Right kidney (tissue), 1 donor: Measurements from ENCODE around the gene RAB34.
A peak's percentile ranks its signal among the peaks of the same experiment; 100 is the strongest.
"Not testable (repeated sequence)": the region's sequence is repeated elsewhere in the genome, so short reads cannot be mapped to it uniquely, and the experiment has no call there.

Source experiments
- DNase-seq: peaks from one replicate; pipeline ENCODE4 v3.0.0-alpha.2; 2016

RAB34 gene

DNA sequence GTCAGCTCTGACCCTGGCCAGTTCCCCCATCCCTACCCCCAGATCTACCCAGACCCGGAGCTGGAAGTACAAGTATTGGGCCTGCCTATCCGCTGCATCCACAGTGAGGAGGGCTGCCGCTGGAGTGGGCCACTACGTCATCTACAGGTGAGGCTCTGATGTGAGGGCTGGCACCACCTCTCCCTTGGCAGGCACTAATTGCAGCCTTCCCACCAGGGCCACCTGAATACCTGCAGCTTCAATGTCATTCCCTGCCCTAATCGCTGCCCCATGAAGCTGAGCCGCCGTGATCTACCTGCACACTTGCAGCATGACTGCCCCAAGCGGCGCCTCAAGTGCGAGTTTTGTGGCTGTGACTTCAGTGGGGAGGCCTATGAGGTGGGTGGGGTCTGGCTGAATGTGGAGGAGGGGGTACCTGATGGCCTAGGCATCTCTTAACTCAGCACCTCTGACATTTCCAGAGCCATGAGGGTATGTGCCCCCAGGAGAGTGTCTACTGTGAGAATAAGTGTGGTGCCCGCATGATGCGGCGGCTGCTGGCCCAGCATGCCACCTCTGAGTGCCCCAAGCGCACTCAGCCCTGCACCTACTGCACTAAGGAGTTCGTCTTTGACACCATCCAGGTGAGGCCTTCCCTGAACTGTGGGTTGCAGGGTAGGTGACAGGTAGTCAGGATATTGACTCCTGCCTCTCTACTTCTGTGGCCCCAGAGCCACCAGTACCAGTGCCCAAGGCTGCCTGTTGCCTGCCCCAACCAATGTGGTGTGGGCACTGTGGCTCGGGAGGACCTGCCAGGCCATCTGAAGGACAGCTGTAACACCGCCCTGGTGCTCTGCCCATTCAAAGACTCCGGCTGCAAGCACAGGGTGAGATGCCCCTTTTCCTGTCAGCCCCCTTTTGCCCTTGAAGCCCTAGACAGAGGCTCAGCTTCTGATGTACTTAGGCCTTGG is 30.4 kb upstream of the RAB34 start:
- DNase-seq = no peak

DNA sequence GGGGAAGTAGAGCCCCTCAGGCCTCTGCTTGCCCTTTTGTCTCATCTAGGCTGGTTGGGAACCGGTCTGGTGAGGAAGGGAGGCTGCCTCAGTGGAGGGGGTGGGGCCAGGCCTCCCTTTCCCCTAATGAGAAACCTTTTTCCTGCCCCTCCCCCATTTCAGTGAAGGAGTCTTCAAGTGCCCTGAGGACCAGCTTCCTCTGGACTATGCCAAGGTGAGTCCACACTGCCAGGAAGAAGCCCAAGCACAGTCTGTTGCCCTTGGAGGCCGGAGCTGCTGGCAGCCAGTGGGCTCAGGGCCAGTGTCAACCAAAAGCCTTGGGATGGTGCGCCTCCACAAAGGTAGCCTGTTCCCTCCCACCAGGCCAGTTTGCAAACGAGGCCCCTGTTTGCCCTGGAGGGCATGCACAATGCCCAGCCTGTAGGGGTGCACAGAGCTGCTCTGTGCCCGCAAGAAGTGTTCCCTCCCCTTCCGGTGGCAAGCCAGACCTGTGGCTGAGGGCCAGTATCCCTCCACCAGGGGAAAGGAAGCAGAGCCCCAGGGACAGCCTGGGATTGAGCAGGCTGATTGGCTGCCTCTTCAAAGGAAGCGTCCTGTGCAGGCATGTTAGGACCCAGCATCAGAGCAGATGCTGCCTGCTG is 29.5 kb upstream of the RAB34 start:
- DNase-seq = no peak

DNA sequence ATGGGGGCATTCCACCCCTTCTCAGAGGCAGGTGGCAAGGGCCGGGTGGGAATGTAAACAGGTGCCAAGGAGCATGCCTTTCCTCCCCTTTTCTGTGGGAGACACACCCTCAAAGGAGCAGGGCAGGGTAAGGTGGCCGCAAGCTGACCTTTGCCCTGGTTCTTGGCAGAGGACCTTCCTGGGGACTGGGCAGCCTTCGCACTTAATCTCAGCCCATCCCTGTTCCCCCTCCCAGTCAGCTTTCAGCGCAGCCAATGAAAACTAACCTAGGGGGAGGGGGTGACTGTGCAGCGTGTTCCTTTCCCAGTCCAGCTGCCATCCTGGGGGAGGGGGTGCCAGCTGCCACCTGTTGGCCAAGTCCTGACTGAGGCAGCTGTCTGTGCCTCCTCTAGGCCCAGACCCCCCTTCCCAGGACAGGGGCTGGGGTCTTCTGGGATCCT is 29.0 kb upstream of the RAB34 start:
- DNase-seq = peak; percentile 54

DNA sequence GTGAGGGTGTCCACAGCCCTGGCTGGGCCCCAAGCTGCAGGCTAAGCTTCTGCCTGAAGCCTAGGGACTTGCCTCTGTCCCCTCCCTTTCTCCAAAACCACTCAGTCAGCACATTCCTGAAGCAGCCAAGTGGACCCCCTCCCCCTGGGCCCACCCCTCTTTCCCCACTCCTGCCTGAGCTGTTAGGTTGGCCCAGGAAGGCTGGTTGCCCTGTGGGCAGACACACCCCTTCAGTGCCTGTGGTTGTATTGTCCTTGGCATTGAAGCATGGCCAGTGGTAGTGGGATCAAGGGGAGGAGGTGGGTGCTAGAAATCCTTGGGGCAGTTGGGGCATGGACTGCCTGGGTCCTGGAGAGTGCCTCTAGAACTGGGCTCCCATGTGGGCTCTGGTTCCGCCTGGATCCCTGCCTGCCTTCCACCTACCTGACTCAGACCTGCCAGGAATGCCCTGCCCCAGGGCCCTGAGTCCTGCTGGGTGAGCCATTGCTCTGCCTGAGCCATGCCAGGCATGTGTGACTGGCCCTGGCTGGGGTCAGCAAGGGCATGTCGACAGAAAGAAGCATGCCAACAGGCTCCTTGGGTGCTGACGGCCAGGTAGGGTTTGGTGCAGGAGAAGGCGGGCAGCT is 28.2 kb upstream of the RAB34 start:
- peak; percentile 72 for DNase-seq

DNA sequence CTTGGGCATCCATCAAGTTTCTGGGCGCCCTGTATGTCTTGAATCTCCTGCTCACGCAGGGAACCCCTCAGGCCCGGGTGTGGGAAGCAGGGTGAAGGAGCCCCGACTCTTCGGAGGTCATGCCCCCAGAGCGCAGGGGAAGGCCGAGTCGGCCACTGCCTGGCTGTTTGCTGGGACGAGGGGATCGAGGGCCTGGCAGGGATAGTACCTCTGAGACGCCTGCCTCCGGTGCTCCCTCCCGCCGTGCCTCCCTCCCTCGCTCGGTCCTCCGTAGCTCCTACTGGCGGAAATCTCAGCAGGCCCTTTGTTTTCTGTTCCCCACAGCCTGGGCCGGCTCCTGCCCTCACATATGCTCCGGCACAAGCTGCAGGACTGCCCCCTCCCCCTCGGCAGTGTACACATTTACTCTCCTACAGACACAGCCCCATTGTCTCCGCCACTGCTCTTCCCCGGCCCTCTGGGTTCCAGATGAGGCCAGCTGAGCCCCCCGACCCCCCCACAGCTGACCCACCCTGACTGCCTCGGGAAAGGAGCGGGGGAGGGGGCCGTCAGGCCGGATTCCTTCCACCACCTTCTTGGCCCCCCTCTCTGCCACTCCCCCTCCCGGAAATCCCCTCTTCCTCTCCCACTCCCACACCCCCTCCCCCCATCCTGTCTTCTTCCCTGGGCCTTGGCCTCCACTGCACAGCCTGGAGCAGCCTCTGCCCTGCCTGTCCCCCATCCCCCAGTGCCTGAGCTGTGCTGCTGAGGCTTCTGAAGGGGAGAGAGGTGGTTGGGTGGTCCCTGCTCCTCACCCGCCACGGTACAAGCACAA is 27.5 kb upstream of the RAB34 start:
- DNase-seq = peak; percentile 76

DNA sequence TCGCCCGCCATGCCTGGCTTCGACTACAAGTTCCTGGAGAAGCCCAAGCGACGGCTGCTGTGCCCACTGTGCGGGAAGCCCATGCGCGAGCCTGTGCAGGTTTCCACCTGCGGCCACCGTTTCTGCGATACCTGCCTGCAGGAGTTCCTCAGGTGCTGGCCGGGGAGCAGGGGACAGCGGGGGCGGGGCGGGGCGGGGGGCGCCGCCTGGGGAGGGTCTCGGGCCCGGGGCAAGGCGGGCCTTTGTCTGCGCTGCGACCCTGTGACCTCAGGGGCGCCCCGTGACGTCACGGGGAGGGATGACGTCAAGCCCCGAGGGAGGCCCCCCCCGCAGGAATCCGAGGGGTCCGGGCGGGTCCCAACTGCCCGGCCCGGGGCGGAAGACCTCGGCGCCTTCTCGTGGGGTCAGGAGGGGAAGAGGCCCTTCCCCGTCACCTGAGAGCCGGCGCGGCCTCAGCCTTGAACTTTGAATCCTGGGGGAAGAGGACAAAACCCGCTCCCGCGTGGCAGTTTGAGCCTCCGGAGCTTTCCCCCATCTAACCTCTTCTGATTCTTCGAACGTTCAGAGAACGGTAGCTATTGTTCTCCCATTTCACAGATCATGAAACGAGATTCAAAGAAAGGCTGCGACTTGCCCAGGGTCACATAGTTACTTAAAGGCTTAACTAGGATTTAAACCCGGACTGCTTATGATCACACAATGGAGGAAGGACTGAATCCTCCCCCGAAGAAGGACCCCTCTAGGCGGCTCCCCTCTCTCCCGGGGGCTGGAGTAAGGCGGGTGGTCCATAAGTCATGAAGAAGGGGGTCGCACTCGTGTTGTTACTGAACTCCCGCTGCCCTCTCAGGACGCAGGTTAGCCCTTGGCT is 26.7 kb upstream of the RAB34 start:
- DNase-seq = peak; percentile 71

DNA sequence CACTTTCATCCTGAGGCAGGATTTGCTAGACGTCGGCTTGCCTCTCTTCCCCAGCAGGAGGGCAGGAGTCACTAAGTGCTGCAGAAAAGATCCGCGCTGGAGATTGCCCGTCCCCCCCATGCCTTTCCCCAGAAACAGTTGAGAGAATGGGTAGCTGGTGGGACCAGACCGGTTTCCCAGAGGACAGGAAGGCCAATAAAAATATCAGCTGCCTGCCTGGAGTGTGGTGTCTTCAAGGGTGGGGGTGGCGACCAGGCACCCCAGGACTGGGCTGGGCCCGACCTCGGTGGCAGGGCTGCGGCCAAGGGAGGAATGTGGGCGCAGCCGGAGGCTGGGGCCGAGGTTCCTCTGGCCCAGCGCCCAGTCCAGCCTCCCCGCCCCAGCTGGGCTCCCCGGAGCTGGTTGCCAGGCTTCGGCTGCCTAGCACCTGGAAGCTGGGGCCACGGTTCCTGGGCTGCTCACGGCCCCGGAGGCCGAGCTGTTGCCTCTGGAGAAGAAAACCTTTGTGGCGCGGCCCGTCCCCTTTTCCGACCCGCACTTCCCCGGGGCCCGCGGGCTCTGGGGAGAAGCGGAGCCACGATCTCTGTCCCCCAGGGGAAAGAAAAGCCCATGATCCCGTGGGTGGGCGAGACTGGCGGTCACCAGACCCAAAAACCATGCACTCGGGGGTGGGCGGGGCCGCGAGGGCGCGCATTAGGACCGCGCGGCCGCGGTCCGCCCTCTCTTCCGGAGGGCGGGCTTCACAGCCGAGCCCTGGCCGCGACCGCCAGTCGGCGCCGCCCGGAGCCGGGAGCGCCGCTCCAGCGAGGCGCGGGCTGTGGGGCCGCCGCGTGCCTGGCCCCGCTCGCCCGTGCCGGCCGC is 25.8 kb upstream of the RAB34 start, which contains the start of gene TRAF4:
TSS of gene TRAF4 (plus strand) at position 769 of the 861 bp plus-strand sequence. CDS start 102 bp downstream, outside the sequence.
- peak; percentile 97 for DNase-seq

DNA sequence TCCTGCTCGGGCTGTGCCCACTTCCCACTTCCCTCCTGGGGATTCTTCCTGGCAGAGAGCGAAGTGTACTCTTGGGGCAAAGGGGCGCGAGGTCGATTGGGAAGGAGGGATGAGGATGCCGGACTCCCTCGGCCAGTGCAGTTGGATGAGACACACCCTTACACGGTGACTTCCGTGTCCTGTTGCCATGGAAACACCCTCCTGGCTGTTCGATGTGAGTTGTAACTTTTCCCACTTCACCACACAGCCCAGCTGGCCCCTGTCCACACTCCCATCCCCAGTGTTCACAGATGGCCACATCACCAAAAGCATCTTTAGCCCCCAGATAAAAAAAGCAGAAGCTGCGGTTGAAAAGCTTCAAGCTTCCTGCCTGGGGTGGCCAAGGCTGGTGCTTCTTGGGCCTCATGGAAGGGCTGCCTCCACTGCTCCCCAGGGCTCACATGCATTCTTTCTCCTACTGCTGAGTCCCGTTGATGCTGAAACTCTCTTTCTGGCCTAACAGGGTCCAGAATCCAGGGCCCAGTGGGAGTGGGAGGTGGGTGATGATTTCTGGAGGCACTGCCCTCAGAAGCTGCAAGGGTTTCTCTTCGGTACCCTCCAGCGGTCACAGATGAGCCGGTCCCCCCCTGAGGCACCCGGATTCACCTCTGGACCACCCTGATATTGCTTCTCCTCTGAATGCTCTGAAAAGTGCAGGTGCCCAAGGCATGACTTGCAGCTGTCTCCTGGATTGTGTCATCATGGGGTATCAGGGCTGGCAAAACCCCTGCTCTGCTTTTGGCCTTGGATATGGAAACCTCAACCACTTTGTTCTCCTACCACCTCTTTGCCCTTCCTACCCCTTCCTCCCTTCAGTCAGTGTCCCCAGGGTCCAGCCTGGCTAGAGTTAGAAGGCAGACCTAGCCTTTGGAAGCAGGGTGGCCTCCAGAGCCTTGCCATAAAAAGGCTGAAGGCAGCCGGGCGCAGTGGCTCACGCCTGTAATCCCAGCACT is 24.0 kb upstream of the RAB34 start:
- no peak for DNase-seq

DNA sequence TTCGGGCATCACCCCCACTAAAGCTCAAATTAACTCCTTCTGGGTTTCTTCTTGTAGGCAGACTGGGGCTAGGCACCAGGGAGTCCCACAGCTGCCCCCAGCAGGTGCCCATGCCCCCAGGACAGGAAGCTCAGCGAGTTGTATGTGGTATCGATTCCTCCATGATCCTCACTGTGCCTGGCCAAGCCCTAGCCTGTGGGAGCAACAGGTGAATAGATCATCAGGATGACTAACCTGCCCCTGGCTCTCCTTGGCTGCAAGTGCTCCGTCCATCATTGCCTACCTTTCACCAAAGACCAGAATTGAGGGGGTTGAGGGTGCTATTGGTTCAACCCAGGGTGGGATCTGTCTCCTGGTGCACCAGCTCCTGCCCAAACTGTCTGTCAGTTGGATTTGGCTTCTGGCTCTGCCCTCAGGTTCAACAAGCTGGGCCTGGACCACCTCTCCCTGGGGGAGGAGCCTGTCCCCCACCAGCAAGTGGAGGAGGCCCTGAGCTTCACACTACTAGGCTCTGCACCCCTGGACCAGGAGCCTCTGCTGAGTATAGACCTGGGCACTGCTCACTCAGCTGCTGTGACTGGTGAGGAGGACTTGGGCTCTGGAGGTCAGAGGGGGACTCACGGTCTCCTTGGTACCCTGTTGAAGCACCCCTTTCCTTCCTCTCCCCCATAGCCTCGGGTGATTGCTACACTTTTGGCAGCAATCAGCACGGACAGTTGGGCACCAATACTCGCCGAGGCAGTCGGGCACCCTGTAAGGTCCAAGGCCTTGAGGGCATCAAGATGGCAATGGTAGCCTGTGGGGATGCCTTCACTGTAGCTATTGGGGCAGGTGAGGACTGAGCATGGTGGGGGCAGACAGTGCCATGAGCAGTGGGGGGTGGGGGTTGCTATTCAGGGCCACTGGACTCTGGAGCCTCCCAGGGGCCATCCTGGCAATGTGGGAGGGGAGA is 23.0 kb upstream of the RAB34 start:
- DNase-seq = no peak

DNA sequence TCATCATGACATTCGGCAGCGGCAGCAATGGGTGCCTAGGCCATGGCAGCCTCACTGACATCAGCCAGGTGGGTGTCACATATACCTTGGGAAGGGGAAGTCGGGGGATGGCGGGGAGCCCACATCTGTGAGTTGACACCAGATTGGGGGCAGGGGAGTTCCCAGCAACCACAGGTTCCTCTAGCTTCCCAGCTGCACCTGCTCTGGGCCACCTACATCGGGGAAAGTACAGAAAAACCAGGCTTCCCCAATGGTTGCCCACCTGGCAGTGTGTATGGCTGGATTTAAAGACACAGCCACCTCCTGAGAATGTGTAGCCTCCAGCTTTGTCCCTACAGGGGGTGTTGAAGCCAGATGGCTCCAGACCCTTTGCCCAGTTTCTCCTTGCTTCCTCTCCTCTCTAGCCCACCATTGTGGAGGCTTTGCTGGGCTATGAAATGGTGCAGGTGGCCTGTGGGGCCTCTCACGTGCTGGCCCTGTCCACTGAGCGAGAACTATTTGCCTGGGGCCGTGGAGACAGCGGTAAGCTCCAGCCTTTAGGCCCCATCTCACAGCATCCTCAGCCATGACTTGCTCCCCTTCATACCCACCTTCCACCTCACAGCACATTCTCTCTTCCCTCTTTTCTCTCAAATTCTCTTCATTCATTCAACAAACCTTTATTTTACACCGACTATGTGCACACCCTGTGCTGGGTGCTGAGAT is 21.2 kb upstream of the RAB34 start:
- no peak for DNase-seq

DNA sequence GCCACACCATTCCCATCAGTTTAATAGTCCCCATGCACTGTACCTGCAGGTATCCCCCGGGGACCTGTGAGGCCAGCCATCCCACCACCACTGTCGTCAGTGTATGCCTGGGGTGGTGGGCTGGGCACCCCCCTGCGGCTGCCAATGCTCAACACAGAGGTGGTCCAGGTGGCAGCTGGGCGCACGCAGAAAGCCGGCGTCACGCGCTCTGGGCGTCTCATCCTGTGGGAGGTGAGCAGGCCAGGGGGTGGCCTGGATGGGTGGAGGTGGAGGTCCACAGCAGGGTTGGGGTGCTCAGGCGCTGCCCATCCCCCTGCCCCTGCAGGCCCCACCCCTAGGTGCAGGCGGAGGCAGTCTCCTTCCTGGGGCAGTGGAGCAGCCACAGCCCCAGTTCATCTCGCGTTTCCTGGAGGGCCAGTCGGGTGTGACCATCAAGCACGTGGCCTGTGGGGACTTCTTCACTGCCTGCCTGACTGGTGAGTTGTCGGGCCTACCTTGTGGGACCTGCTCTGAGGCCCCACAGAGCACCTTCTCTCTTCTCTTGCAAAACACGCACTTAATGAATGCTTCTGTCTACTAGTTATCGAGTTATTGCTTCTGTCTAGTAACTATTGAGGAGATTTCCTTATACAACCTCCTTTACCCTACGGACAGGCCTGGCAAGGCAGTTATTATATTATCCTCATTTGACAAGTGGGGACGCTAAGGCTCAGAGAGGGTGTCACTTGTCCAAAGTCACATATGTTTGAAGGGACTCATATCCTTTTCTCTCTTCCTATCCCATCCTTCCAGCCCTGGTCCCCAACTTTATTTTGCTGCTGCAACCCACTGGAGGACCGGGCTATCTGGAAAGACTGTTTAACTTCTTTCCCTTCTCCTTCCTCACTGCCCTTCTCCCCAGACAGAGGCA is 20.4 kb upstream of the RAB34 start:
- no peak for DNase-seq

DNA sequence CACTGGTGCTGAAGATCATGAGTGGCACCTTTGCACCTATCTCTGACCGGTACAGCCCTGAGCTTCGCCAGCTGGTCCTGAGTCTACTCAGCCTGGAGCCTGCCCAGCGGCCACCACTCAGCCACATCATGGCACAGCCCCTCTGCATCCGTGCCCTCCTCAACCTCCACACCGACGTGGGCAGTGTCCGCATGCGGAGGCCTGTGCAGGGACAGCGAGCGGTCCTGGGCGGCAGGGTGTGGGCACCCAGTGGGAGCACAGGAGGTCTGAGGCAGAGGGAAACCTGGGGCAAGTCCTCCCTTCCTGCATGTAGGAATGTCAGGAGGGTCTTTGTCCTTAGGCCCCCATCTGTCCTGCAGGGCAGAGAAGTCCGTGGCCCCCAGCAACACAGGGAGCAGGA is 19.6 kb upstream of the RAB34 start:
- no peak for DNase-seq

DNA sequence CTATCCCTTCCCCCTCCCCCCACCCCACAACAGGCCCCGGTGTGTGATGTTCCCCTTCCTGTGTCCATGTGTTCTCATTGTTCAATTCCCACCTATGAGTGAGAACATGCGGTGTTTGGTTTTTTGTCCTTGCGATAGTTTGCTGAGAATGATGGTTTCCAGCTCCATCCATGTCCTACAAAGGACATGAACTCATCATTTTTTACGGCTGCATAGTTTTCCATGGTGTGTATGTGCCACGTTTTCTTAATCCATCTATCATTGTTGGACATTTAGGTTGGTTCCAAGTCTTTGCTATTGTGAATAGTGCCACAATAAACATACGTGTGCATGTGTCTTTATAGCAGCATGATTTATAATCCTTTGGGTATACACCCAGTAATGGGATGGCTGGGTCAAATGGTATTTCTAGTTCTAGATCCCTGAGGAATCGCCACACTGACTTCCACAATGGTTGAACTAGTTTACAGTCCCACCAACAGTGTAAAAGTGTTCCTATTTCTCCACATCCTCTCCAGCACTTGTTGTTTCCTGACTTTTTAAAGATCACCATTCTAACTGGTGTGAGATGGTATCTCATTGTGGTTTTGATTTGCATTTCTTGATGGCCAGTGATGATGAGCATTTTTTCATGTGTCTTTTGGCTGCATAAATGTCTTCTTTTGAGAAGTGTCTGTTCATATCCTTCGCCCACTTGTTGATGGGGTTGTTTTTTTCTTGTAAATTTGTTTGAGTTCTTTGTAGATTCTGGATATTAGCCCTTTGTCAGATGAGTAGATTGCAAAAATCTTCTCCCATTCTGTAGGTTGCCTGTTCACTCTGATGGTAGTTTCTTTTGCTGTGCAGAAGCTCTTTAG is 18.5 kb upstream of the RAB34 start:
- not testable (repeated sequence) for DNase-seq

DNA sequence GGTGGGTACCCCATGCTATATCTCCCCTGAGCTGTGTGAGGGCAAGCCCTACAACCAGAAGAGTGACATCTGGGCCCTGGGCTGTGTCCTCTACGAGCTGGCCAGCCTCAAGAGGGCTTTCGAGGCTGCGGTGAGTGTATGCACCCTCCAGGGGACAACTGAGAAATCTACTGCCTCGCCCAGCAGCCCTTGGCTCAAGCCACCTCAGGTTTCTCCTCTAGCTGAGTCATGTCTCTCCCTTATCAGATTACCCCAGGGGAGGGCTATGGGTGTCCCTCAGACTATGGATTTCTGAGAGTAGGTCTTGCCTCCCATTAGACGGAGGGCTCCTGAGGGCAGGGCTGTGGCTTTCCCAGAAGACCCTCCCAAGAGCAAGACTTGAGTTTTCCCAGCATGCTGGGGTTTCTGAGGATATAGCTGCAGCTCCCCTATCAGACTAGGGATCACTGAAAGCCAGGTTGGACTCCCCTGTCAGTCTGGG is 17.6 kb upstream of the RAB34 start:
- DNase-seq = no peak
